B cell (primary cell): Measurements from ENCODE around the gene CNNM4. TPM values are rescaled to one million over a fixed set of nuclear protein-coding genes. Genes with fewer than 3 reads are reported as not detected.

Experiments
- ATAC-seq: fragments of 200-7000 bp; cut with Tn5 transposase; one replicate; pipeline ENCODE4 v1.10.0; 2021; ENCODE audit warnings: low read depth, mild to moderate bottlenecking, moderate number of reproducible peaks, moderate library complexity
- CTCF ChIA-PET: fragments of 350-600 bp; sonication (Branson Sonifier 250); formaldehyde crosslinking; loops from one replicate; lab custom pipeline; 2021; ENCODE audit warnings: antibody characterized with exemption, inconsistent platforms; lab: Charles Lee
- POLR2A ChIA-PET: fragments of 350-600 bp; sonication (Branson Sonifier 250); formaldehyde crosslinking; loops from one replicate; lab custom pipeline; 2021; ENCODE audit warnings: antibody characterized with exemption; lab: Charles Lee
- DNase-seq: peaks from one replicate; pipeline ENCODE4 v3.0.0; 2013
- H2AFZ ChIP-seq: 2 replicates; pipeline ENCODE4 v1.6.1; 2012; ENCODE audit warnings: mild to moderate bottlenecking, low read depth, low read length; ENCODE audit not compliant: insufficient read depth, poor library complexity, severe bottlenecking
- H3K27ac ChIP-seq, 2 donors: 1 replicate in 1 of 2; 2 replicates in 1 of 2; pipeline ENCODE4 v1.5.1; 2012 to 2013; ENCODE audit warnings: low read length in 2 of 2, mild to moderate bottlenecking in 2 of 2, moderate library complexity in 1 of 2
- H3K27me3 ChIP-seq, 4 experiments: fragments of 200-600 bp in 1 of 4; sonication (generic) in 1 of 4; replicated peaks in 1 of 4; 1 replicate in 2 of 4; 2 replicates in 2 of 4; pipeline versions ENCODE4 v1.6.1 to v1.7.0; 2013 to 2016; ENCODE audit warnings: low read length in 3 of 4, mild to moderate bottlenecking in 2 of 4, mixed read lengths in 1 of 4, moderate library complexity in 1 of 4; ENCODE audit not compliant: insufficient read depth in 4 of 4, control insufficient read depth in 3 of 4; ENCODE audit errors: control extremely low read depth in 1 of 4
- H3K36me3 ChIP-seq, 2 experiments: replicated peaks in 1 of 2; 1 replicate in 1 of 2; 2 replicates in 1 of 2; pipeline versions ENCODE4 v1.6.1 to v1.7.1; 2013; ENCODE audit warnings: low read length in 1 of 2; ENCODE audit not compliant: insufficient read depth in 2 of 2, control insufficient read depth in 1 of 2; ENCODE audit errors: control extremely low read depth in 1 of 2, extremely low read depth in 1 of 2
- H3K4me1 ChIP-seq, 2 donors: fragments of 200-600 bp in 1 of 2; sonication (generic) in 1 of 2; 1 replicate in 1 of 2; 2 replicates in 1 of 2; pipeline versions ENCODE4 v1.5.1 to v1.6.1; 2013 to 2017; ENCODE audit warnings: low read length in 2 of 2; ENCODE audit not compliant: control insufficient read depth in 2 of 2, insufficient read depth in 2 of 2
- H3K4me2 ChIP-seq: replicated peaks from 2 replicates; pipeline ENCODE3; 2012; ENCODE audit warnings: mild to moderate bottlenecking, low read depth, low read length; ENCODE audit not compliant: poor library complexity, severe bottlenecking
- H3K4me3 ChIP-seq, 5 experiments: fragments of 200-600 bp in 1 of 5; sonication (generic) in 1 of 5; 1 replicate in 3 of 5; 2 replicates in 2 of 5; pipeline versions ENCODE4 v1.5.1 to v1.7.0; 2011 to 2016; ENCODE audit warnings: low read length in 4 of 5, mild to moderate bottlenecking in 4 of 5, low read depth in 2 of 5, control low read depth in 1 of 5, moderate library complexity in 1 of 5; ENCODE audit not compliant: insufficient read depth in 1 of 5; ENCODE audit errors: control extremely low read depth in 1 of 5, extremely low read depth in 1 of 5
- H3K79me2 ChIP-seq: fragments of 200-600 bp; sonication (generic); one replicate; pipeline ENCODE4 v1.6.0; 2016; ENCODE audit warnings: low read length; ENCODE audit not compliant: control insufficient read depth, insufficient read depth
- H3K9ac ChIP-seq: fragments of 200-600 bp; sonication (generic); 2 replicates; pipeline ENCODE4 v1.6.1; 2017; ENCODE audit warnings: mild to moderate bottlenecking, low read length, moderate library complexity
- H3K9me3 ChIP-seq, 3 donors: one replicate each; pipeline versions ENCODE4 v1.6.1 to v1.7.1; 2013; ENCODE audit warnings: low read length in 2 of 3; ENCODE audit not compliant: control insufficient read depth in 2 of 3, insufficient read depth in 1 of 3; ENCODE audit errors: control extremely low read depth in 1 of 3
- H4K20me1 ChIP-seq: 2 replicates; pipeline ENCODE4 v1.6.0; 2012; ENCODE audit warnings: mild to moderate bottlenecking, low read length; ENCODE audit not compliant: insufficient read depth, control insufficient read depth, poor library complexity, severe bottlenecking
- H3K27ac Mint-ChIP-seq: one replicate; pipeline ENCODE4 v1.8.0; 2021; ENCODE audit warnings: mixed read lengths
- H3K27me3 Mint-ChIP-seq: one replicate; pipeline ENCODE4 v1.8.0; 2021; ENCODE audit warnings: mixed read lengths
- H3K4me1 Mint-ChIP-seq: one replicate; pipeline ENCODE4 v1.8.0; 2021; ENCODE audit warnings: mixed read lengths
- H3K4me3 Mint-ChIP-seq: one replicate; pipeline ENCODE4 v1.8.0; 2021; ENCODE audit warnings: mixed read lengths
- H3K9me3 Mint-ChIP-seq: one replicate; pipeline ENCODE4 v1.8.0; 2022; ENCODE audit warnings: mixed read lengths; ENCODE audit not compliant: insufficient read depth
- CTCF ChIP-seq: fragments of 200-600 bp; IDR thresholded peaks from one replicate; pipeline ENCODE4 v1.8.0; 2022; ENCODE audit warnings: antibody characterized with exemption, mild to moderate bottlenecking
- EZH2 ChIP-seq: IDR thresholded peaks from 2 replicates; pipeline ENCODE4 v1.6.1; 2012; ENCODE audit warnings: borderline replicate concordance, low read depth, mild to moderate bottlenecking, moderate library complexity, low read length; ENCODE audit not compliant: insufficient read depth, poor library complexity, severe bottlenecking
- WGBS: methylation state at CpG from one replicate; pipeline ENCODE4 v1.1.5; 2013; ENCODE audit warnings: missing lambda C conversion rate; ENCODE audit not compliant: insufficient coverage; 5-methylcytosine and 5-hydroxymethylcytosine counted together
- intact Hi-C: fragments of 100-400 bp; cut with micrococcal nuclease; formaldehyde crosslinking; loops from one replicate; pipeline ENCODE4 v1.10.0; 2022
- polyA plus RNA-seq: library from polyadenylated mRNA; depleted of rRNA; stranded (reverse); fragments of >200 nt; gene quantifications from 2 replicates; pipeline ENCODE4 v1.2.3, GENCODE V29; 2012
- total RNA-seq, 2 donors: library from RNA; stranded (reverse); fragments of 120-200 nt in 1 of 2; gene quantifications; 1 replicate in 1 of 2; 2 replicates in 1 of 2; pipeline versions ENCODE4 v1.2.3 to v1.2.4, GENCODE V29; 2013 to 2022

The CNNM4 gene
- total and polyA plus RNA-seq, 2 donors (not counting 1 experiment from before 2014, with no cell fraction given), result 15.1 to 24.0 TPM

- intact Hi-C loops, result no loop called here
- Mint-ChIP-seq H3K27me3 (no peaks in the 10 kb centered on the region), H3K4me1 (no peaks in the 10 kb centered on the region), H3K27ac (no peak overlapping the region), H3K4me3 (no peak overlapping the region), H3K9me3 (no peaks in the 10 kb centered on the region)
- Histone ChIP-seq H3K9ac (no peak overlapping the region), H4K20me1 (no peaks in the 10 kb centered on the region), H2AFZ (no peak overlapping the region), H3K79me2 (no peaks in the 10 kb centered on the region), H3K4me2 (no peak overlapping the region), H3K9me3 (no peaks in the 10 kb centered on the region), H3K4me1 (no peaks in the 10 kb centered on the region), H3K36me3 (peaks cover 3 to 14% of the 10 kb centered on the region in 2 experiments), H3K27me3 (no peaks in the 10 kb centered on the region), H3K4me3 (no peak overlapping the region), H3K27ac (no peak overlapping the region)
- POLR2A ChIA-PET, result no interaction called here
- TF ChIP-seq EZH2 (no peak), CTCF (no peak)
- CTCF ChIA-PET, result no interaction called here
- ATAC-seq, result no peak
- DNase-seq, result no peak
These were observed 44.3 kb upstream of the CNNM4 start for GRCh38 chr2:96716388-96716787.

DNA sequence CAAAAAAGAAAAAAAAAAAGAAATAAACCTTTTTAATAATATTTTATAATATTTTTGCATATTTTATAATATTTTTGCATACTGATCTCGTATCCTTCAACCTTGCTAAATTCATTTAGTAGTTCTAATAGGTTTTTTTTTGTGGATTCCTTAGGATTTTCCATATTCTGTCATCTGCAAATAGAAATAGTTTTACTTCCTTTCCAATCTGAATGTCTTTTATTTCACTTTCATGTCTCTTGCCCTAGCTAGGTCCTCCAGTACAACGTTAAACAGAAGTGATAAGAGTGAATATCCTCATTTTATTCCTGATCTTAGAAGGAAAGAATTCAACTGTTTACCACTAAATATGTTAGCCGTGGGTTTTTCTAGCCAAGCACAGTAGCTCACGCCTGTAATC is 34.6 kb upstream of the CNNM4 start:
- no peak for ATAC-seq
- Histone ChIP-seq H3K9ac (no peak overlapping the region), H3K27ac (no peak overlapping the region), H3K4me3 (no peak overlapping the region), H3K36me3 (peaks cover 0 to 22% of the 10 kb centered on the region in 2 experiments), H2AFZ (no peak overlapping the region), H4K20me1 (no peaks in the 10 kb centered on the region), H3K4me1 (no peaks in the 10 kb centered on the region), H3K27me3 (no peaks in the 10 kb centered on the region), H3K9me3 (no peaks in the 10 kb centered on the region), H3K79me2 (no peaks in the 10 kb centered on the region), H3K4me2 (no peak overlapping the region)
- WGBS, result 77% methylated on average over 2 of the region's 4 CpGs
- no peak for TF ChIP-seq EZH2
- Mint-ChIP-seq H3K9me3 (no peaks in the 10 kb centered on the region), H3K27ac (no peak overlapping the region), H3K4me3 (no peak overlapping the region), H3K4me1 (no peaks in the 10 kb centered on the region), H3K27me3 (no peaks in the 10 kb centered on the region)
- POLR2A ChIA-PET, result no interaction called here
- DNase-seq, result no peak
- intact Hi-C loops, result no loop called here
- CTCF ChIA-PET, result no interaction called here
